HG03460 (cell line): ENCODE results near the gene KDM8.

Experiments used
- ATAC-seq: cut with Tn5 transposase; IDR thresholded peaks from one replicate; pipeline ENCODE4 v1.9.1; 2021; ENCODE audit not compliant: unreplicated experiment

Gene KDM8

GRCh38 chr16:27264151-27264550 lies 60.8 kb downstream of the KDM8 start:
- no peak for ATAC-seq

- no peak for ATAC-seq
These were observed 62.7 kb downstream of the KDM8 start for GRCh38 chr16:27265982-27266381.

DNA sequence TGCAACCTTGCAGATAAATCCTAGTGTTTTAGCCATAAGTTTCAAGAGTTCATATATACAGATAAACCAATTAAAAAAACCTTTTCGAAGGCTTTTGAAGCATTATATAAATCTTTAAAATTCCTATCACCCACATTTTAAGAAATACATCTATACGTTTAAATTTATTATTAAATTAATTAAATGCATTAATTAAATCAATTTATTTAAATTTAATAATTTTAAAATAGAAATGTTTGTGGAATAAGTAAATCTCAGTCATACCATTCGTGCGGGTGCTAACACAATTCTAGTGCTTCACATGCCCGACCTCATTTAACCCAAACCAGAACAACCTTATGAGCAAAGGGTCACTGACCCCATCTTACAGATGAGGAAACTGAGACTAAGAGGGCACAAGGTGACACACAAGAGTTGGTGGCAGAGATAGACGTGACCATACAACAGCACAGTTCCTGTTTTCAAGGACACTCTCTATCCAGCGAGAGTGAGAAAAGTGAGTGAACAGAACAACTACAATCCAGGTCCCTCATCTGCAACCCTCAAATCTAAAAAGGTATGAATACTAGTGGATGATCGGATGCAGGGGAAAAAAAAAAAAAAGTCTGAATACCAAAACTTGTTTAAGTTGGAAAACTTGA lies 63.8 kb downstream of the KDM8 start:
- ATAC-seq = no peak

DNA sequence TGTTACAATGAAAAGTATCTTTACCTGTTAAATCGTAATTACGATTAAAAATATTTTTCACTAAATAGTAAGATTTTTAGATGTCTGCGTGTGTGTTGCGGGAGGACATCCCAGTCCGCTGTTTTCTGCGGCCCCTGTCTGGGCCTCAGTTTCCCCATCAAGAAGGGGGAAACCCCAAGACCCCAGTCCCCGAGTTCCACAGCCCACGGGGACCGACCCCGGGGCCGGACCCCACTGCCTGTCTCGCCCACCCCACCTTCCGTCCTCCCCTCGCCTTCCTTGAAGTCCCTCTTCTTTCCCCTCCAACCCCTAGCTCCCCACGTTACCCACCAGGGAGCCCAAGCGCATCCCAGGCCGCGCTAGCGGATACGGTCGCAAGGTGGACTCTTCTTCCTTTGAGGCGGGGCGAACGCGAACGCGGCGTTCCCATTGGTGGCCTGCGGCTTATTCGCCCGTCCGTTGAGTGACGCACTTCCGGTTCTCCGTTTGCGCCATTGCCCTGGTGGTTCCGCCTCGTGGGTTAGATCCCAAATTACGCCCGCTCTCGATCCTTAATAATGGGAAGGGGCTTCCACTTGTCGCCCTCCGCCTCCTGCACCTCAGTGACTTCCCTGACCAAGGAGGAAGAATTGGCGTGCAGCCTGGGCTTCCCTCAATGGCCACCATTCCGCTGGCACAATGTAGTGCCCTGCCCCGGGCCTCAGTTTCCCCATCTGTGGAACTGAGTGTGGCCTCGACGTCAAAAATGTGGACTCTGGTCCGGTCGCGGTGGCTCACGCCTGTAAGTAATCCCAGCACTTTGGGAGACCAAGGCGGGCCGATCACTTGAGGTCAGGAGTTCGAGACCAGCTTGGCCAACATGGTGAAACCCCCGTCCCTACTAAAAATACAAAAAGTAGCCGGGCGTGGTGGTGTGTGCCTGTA lies 65.3 kb downstream of the KDM8 start, which contains the start of gene NSMCE1:
NSMCE1 (minus strand) TSS at position 397 of the 924 bp plus-strand sequence. CDS start 11,202 bp downstream, outside the sequence.
- peak; percentile 92 for ATAC-seq

GRCh38 chr16:27269300-27270150 lies 66.2 kb downstream of the KDM8 start:
- ATAC-seq = no peak

- no peak for ATAC-seq
These were observed 67.0 kb downstream of the KDM8 start for GRCh38 chr16:27270349-27270748.
